Testis (tissue), 2 donors: Measurements from ENCODE around the gene LDHAL6B.

Source experiments
- POLR2A ChIP-seq: fragments of 450-650 bp; IDR thresholded peaks from one replicate; pipeline ENCODE4 v1.6.1; 2017; ENCODE audit warnings: antibody characterized with exemption, mild to moderate bottlenecking, moderate library complexity
- TF ChIP-seq, protein P1 (sequence below), 3 experiments: fragments of 450-650 bp in 2 of 3; fragments of 200-600 bp in 1 of 3; sonication (generic) in 1 of 3; IDR thresholded peaks; one replicate each; pipeline ENCODE4 v1.5.1; 2016 to 2019; ENCODE audit warnings: antibody characterized with exemption in 3 of 3, mild to moderate bottlenecking in 2 of 3, moderate library complexity in 1 of 3

DNA sequence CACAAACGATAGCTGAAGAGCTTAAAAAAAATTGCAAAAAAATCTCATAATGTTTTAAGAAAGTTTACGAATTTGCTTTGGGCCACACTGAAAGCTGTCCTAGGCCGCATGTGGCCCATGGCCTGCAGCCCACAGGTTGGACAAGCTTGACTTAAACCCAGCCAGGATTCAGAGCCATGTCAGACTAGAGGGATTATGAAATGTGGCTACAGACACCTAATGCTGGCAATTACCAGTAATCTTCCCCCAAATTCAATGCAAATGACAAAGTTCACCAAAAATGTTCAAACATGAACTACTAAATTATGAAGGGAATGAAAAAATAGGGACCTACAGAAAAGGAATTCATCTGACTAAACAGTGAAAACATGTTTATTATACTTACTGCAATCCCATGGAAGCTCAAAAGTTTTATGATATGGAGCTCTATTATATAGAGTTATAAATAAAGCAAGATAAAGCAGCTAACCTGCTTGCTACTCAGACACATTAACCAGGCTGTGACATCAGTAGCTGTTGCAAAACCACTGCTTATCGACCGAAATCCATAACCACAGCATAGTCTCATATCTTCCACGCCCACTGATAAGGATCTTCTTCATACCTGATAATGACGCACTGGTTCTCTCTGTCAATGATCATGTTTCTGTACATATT, 49.2 kb downstream of the LDHAL6B start:
- TF ChIP-seq, protein P1, sequence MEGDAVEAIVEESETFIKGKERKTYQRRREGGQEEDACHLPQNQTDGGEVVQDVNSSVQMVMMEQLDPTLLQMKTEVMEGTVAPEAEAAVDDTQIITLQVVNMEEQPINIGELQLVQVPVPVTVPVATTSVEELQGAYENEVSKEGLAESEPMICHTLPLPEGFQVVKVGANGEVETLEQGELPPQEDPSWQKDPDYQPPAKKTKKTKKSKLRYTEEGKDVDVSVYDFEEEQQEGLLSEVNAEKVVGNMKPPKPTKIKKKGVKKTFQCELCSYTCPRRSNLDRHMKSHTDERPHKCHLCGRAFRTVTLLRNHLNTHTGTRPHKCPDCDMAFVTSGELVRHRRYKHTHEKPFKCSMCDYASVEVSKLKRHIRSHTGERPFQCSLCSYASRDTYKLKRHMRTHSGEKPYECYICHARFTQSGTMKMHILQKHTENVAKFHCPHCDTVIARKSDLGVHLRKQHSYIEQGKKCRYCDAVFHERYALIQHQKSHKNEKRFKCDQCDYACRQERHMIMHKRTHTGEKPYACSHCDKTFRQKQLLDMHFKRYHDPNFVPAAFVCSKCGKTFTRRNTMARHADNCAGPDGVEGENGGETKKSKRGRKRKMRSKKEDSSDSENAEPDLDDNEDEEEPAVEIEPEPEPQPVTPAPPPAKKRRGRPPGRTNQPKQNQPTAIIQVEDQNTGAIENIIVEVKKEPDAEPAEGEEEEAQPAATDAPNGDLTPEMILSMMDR (IDR thresholded peaks at IDR 0.05) = no peak
- TF ChIP-seq POLR2A = no peak
